ENCODE measurements around the gene NEFH. TPM values are rescaled to one million over a fixed set of nuclear protein-coding genes. Genes with fewer than 3 reads are reported as not detected.
"Not testable (repeated sequence)": the region's sequence is repeated elsewhere in the genome, so short reads cannot be mapped to it uniquely, and the experiment has no call there.

NEFH gene
- total RNA-seq, 8 experiments from 2014 or later, result 6.0 to 18.7 (median 11.2) TPM

DNA sequence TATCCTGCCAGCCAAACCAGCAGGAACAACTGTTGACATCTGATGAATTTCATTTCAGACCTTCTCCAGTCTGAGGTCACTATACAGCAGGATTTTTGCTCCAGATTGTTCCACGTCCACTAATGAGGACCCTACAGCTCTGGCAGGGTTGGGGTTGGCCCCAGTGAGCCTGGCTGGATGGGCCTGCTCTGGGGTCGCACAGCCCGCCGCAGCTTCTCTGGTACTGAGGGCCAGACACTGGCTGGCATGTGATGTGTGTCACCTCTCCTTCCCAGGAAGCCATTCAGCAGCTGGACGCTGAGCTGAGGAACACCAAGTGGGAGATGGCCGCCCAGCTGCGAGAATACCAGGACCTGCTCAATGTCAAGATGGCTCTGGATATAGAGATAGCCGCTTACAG, 5.4 kb downstream of the NEFH start:
- in situ Hi-C loops (cut with MboI; ENCODE audit: low pct_unique_long_range_greater_than_20kb in 2 of 9, low sequenced_read_pairs in 9 of 9, unreplicated experiment in 9 of 9), result no loop called here
- Histone ChIP-seq H3K4me3 (no peak overlapping the region), H3K4me1 (replicated peaks in 1 of 2) (peaks cover 7 to 10% of the 10 kb centered on the region in 2 donors), H3K27ac (no peak overlapping the region)
- ATAC-seq (replicated peaks in 6 of 8), result no peak
- 60 to 100% (median 80%) methylated on average over 1 to 7 of the region's 8 CpGs; no CpG with 5 or more reads in 4 of the 10 experiments for WGBS, 10 experiments

DNA sequence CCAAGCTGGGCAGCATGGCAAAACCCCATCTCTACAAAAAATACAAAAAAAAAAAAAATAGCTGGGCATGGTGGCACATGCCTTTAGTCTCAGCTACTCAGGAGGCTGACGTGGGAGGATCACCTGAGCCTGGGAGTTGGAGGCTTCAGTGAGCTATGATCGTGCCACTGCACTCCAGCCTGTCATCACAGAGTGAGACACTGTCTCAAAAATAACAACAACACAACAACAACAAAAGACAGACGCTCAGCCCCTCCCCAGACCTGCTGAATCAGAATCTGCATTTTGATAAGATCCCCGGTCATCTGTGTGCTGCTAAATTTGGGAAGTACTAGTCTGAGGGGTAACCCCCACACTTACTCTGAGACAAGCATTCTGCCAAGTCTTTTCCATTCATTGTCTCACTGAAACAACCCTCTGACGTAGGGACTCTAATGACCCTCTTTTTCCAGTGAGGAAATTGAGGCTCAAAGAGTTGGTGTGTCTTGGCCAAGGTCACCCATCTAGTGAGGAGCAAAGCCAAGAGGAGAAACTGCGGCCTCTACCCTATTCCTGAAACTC, 7.5 kb downstream of the NEFH start:
- H3K4me3 ChIP-seq, result no peak overlapping the region
- no peak for ATAC-seq (replicated peaks in 6 of 8)
- H3K27ac ChIP-seq, result no peak overlapping the region
- no peaks in the 10 kb centered on the region for H3K4me1 ChIP-seq (replicated peaks in 1 of 2)
- WGBS, 10 experiments, result 47 to 100% (median 94%) methylated on average over 1 to 3 of the region's 6 CpGs; no CpG with 5 or more reads in 3 of the 10 experiments
- in situ Hi-C loops (cut with MboI; ENCODE audit: low pct_unique_long_range_greater_than_20kb in 2 of 9, low sequenced_read_pairs in 9 of 9, unreplicated experiment in 9 of 9), result no loop called here

DNA sequence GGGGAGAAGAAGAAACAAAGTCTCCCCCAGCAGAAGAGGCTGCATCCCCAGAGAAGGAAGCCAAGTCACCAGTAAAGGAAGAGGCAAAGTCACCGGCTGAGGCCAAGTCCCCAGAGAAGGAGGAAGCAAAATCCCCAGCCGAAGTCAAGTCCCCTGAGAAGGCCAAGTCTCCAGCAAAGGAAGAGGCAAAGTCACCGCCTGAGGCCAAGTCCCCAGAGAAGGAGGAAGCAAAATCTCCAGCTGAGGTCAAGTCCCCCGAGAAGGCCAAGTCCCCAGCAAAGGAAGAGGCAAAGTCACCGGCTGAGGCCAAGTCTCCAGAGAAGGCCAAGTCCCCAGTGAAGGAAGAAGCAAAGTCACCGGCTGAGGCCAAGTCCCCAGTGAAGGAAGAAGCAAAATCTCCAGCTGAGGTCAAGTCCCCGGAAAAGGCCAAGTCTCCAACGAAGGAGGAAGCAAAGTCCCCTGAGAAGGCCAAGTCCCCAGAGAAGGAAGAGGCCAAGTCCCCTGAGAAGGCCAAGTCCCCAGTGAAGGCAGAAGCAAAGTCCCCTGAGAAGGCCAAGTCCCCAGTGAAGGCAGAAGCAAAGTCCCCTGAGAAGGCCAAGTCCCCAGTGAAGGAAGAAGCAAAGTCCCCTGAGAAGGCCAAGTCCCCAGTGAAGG, 9.2 kb downstream of the NEFH start:
- 40 to 100% (median 86%) methylated on average over 1 to 5 of the region's 8 CpGs; no CpG with 5 or more reads in 1 of the 10 experiments for WGBS, 10 experiments
- H3K4me1 ChIP-seq (replicated peaks in 1 of 2); H3K27ac ChIP-seq; H3K4me3 ChIP-seq; ATAC-seq (replicated peaks in 6 of 8); in situ Hi-C loops (cut with MboI; ENCODE audit: low pct_unique_long_range_greater_than_20kb in 2 of 9, low sequenced_read_pairs in 9 of 9, unreplicated experiment in 9 of 9): not testable (repeated sequence)

DNA sequence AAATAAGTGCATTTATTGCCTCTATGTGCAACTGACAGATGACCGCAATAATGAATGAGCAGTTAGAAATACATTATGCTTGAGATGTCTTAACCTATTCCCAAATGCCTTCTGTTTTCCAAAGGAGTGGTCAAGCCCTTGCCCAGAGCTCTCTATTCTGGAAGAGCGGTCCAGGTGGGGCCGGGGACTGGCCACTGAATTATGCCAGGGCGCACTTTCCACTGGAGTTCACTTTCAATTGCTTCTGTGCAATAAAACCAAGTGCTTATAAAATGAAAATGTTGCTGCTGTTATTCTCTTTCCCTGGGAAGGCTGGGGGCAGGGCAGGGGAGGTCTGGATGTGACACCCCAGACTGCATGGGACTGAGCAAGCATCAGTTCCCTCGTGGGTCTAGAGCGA, 11.0 kb downstream of the NEFH start:
- Histone ChIP-seq H3K27ac (no peak overlapping the region), H3K4me3 (no peak overlapping the region), H3K4me1 (replicated peaks in 1 of 2) (no peaks in the 10 kb centered on the region)
- in situ Hi-C loops (cut with MboI; ENCODE audit: low pct_unique_long_range_greater_than_20kb in 2 of 9, low sequenced_read_pairs in 9 of 9, unreplicated experiment in 9 of 9), result no loop called here
- WGBS, 10 experiments, result 100% methylated on average over 1 to 3 of the region's 6 CpGs; no CpG with 5 or more reads in 4 of the 10 experiments
- ATAC-seq (replicated peaks in 6 of 8), result peak in 1 of 8 experiments; percentile 67

DNA sequence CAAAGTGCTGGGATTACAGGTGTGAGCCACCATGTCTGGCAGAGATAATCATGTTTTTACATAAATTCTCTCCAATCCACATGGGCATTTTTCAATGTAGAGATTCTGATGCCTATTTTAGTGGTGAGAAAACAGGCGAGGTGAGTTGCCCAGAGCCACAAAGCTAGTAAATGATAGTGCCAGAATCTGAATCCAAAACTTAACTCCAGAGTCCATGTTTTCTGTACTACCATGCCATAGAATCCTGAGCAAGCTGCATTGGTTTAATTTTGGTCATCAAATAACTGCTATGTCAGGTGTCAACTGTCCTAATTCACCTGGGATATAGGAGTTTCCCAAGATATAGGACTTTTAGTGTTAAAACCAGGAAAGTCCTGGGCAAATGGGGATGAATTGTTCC, 13.6 kb downstream of the NEFH start:
- in situ Hi-C loops (cut with MboI; ENCODE audit: low pct_unique_long_range_greater_than_20kb in 2 of 9, low sequenced_read_pairs in 9 of 9, unreplicated experiment in 9 of 9), result no loop called here
- WGBS, 10 experiments, result 20 to 100% (median 83%) methylated on average over 1 of the region's 1 CpG; no CpG with 5 or more reads in 4 of the 10 experiments
- Histone ChIP-seq H3K4me1 (replicated peaks in 1 of 2) (no peaks in the 10 kb centered on the region), H3K4me3 (no peak overlapping the region), H3K27ac (no peak overlapping the region)
- ATAC-seq (replicated peaks in 6 of 8), result no peak

DNA sequence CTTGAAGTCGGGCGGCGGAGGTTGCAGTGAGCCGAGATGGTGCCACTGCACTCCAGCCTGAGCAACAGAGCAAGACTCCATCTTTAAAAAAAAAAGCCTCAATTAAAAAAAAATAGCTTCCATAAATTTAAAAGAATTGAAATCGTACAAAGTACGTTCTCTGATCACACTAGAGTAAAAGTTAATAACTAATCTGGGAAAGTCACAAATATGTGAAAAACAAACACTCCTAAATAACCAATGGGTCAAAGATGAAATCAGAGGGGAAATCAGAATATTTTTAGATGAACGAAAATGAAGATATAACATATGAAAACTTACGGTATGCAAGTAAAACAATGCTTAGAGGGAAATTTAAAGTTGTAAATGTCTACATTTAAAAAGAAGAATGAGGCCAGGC, 19.8 kb downstream of the NEFH start:
- WGBS, 10 experiments, result 90 to 98% (median 94%) methylated on average over 4 to 8 of the region's 8 CpGs
- Histone ChIP-seq H3K4me3 (no peak overlapping the region), H3K4me1 (replicated peaks in 1 of 2) (no peaks in the 10 kb centered on the region), H3K27ac (no peak overlapping the region)
- in situ Hi-C loops (cut with MboI; ENCODE audit: low pct_unique_long_range_greater_than_20kb in 2 of 9, low sequenced_read_pairs in 9 of 9, unreplicated experiment in 9 of 9), result no loop called here
- ATAC-seq (replicated peaks in 6 of 8), result no peak

DNA sequence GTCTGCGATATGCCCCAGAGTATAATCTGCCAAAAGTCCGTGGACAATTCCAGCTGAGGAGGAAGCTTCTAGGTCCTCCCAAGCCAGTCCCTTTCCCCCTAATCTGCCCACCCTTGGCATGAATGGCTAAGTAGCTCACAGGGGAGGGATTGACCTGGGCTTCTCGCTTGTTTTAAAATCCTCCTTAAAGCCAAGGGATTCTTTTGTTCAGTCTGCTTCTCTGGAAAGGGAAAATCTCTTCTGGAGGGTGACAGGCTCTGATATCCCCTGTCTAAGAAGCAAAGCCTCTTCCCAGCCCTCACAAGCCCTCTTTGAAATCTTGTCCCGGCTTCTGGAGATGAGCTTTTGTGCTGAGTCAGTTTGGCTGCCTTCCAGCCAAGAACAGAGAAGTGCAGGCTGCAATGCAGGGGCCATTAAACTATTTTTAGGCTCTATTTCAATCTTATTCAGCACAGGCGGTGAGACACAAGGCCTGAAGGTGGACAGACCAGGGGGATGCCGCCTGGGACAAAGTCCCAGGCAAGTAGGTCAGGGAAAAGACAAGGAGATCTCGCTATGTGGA, 23.9 kb downstream of the NEFH start:
- 33 to 80% (median 64%) methylated on average over 1 to 7 of the region's 7 CpGs; no CpG with 5 or more reads in 1 of the 10 experiments for WGBS, 10 experiments
- Histone ChIP-seq H3K27ac (peak overlapping the region in 1 of 2 donors; percentile 30), H3K4me1 (replicated peaks in 1 of 2) (no peaks in the 10 kb centered on the region), H3K4me3 (no peak overlapping the region)
- in situ Hi-C loops (cut with MboI; ENCODE audit: low pct_unique_long_range_greater_than_20kb in 2 of 9, low sequenced_read_pairs in 9 of 9, unreplicated experiment in 9 of 9), result no loop called here
- peak; percentile 49 to 92 (median 72) for ATAC-seq (replicated peaks in 6 of 8)

DNA sequence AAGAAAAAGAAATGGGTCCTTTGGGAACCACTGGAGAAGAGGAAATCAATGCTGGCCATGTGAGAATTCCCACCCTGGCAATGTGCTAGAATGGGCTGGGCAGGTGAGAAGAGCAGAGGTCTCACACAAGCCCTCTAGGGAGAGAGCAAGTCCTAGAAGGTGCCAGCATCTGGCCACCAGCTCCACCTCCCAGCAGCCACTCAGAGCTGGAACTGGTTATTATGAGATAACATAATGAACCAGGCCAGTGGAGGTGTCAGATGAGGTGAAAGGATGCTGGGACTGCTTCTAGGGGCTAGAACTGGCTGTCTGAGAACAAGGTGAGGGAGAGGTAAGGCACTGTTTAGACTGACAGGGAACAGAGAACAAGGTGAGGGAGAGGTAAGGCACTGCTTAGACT, 29.3 kb downstream of the NEFH start:
- in situ Hi-C loops (cut with MboI; ENCODE audit: low pct_unique_long_range_greater_than_20kb in 2 of 9, low sequenced_read_pairs in 9 of 9, unreplicated experiment in 9 of 9), result no loop called here
- ATAC-seq (replicated peaks in 6 of 8), result no peak
- Histone ChIP-seq H3K4me1 (replicated peaks in 1 of 2) (no peaks in the 10 kb centered on the region), H3K4me3 (no peak overlapping the region), H3K27ac (no peak overlapping the region)

DNA sequence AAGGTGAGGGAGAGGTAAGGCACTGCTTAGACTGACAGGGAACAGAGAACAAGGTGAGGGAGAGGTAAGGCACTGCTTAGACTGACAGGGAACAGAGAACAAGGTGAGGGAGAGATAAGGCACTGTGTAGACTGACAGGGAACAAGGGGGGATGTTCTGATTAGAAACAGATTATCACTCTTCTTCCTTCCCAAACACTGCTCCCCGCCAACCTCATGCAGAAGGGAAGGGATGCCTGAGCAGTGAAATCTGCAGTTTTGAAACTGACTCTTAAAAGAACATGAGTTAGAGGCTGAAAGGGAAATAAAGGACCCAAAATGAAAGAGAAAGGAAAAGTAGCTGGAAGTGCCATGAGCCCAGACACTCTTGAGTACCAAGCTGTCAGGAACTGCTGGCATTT, 29.8 kb downstream of the NEFH start:
- ATAC-seq (replicated peaks in 6 of 8), result no peak
- in situ Hi-C loops (cut with MboI; ENCODE audit: low pct_unique_long_range_greater_than_20kb in 2 of 9, low sequenced_read_pairs in 9 of 9, unreplicated experiment in 9 of 9), result no loop called here
- Histone ChIP-seq H3K27ac (no peak overlapping the region), H3K4me1 (replicated peaks in 1 of 2) (no peaks in the 10 kb centered on the region), H3K4me3 (no peak overlapping the region)
- 83 to 100% methylated on average over 1 of the region's 1 CpG; no CpG with 5 or more reads in 8 of the 10 experiments for WGBS, 10 experiments

DNA sequence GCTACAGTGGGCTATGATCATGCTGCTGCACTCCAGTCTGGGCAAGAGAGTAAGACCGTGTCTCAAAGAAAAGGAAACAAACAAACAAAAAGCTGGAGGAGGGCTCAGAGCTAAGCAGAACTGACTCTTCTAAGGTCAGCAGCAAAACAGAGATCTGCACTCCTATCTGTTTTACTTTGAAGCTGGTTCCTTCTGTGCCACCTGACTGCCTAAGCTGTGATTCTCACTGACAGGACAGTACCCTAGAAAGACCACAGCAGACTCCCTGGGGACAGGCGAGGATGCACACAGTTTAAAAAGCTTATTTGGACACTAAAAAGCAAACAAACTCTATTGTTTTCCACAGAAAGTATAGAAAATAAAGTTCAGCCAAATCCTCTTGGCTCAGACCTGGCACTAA, 30.5 kb downstream of the NEFH start:
- in situ Hi-C loops (cut with MboI; ENCODE audit: low pct_unique_long_range_greater_than_20kb in 2 of 9, low sequenced_read_pairs in 9 of 9, unreplicated experiment in 9 of 9), result no loop called here
- Histone ChIP-seq H3K4me1 (replicated peaks in 1 of 2) (no peaks in the 10 kb centered on the region), H3K4me3 (no peak overlapping the region), H3K27ac (no peak overlapping the region)
- 86 to 100% (median 91%) methylated on average over 1 to 2 of the region's 2 CpGs; no CpG with 5 or more reads in 4 of the 10 experiments for WGBS, 10 experiments
- ATAC-seq (replicated peaks in 6 of 8), result no peak

DNA sequence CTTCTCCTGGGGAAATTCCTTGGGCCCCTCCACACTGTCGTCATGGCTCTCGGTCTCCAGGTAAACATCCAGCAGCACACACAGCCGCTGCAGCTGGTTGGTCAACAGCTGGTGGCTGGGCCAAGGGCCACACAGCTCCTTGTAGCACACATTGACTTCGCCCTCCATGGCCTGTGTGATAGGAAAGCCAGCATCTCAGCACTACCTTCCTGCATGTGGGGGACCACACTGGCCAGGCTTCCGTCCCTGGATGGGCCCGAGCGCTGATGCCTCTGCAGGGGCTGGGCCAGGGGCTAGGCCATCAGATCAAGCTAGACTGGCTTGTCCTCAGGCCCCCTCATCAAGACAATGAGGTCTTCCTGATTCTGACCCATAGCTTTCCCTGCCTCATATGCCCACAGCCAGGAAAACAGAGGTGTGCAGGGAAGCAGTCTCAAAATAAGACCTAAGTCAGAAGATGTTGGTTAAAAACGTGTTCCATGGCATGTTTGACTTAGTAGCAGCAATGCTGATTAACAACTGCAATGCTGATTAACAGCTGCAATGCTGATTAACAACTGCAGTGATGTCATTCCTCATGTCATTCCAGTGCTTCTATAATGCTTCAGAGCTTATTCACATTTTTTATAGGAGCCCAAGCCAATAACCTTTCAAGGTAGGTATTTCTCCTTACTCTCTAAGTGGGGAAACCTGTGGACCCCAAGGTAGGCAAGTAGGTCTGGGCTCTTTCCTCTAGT, 31.3 kb downstream of the NEFH start:
- in situ Hi-C loops (cut with MboI; ENCODE audit: low pct_unique_long_range_greater_than_20kb in 2 of 9, low sequenced_read_pairs in 9 of 9, unreplicated experiment in 9 of 9), result no loop called here
- Histone ChIP-seq H3K27ac (no peak overlapping the region), H3K4me3 (no peak overlapping the region), H3K4me1 (replicated peaks in 1 of 2) (no peaks in the 10 kb centered on the region)
- ATAC-seq (replicated peaks in 6 of 8), result peak in 2 of 8 experiments; percentile 53 to 63
- WGBS, 10 experiments, result 0 to 100% (median 50%) methylated on average over 1 to 3 of the region's 8 CpGs; no CpG with 5 or more reads in 3 of the 10 experiments

DNA sequence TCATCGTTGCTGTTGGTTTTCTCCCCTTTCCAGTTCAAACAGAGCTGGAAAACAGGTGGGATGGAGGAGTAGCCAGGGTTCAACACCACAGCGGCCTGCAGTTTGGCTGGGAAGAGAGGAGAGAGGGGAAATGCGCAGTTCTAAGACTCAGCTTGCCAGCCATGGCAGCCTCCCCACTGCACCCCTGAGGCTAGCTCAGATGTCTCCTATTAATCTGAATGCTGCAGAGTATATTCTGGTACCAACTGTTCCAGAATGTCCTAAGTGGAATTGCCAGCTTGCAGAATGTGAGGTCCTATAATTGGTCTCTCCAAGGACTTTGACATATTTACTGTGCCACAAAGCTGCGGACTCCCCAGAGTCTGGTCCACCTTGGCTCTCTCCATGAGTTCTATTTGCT, 32.0 kb downstream of the NEFH start:
- no peak for ATAC-seq (replicated peaks in 6 of 8)

DNA sequence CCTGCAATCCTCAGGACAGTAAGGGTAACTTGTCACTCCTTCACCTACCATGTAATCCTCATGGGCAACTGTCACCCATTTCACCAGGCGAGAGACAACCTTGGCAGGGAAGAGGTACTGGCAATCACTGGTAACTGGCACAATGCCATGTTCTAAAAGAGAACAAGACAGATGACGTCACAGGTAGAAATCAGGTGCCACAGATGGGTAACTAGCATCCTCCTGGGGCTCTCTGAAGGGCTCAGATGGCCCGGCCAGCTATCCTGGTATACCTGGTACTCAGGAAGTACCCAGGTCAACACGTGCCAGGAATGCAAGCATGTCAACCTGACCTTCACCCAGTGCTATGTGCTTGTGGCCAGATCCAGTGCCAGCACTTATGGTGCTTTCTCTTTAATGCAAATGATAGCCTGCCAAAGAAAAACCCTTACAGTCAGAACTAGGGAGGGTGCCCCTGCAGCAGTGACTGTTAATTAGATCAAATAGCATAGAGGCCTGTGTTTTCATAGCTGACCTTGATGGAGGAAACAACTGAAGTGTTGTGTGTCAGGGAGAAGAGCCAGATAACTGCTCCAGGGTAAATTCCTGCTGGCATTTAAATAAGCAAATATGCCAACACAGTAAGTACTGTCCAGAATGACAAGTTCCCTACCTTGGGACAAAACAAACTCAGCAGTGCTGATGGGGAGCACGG, 37.3 kb downstream of the NEFH start:
- Histone ChIP-seq H3K27ac (no peak overlapping the region), H3K4me3 (no peak overlapping the region), H3K4me1 (replicated peaks in 1 of 2) (no peaks in the 10 kb centered on the region)
- in situ Hi-C loops (cut with MboI; ENCODE audit: low pct_unique_long_range_greater_than_20kb in 2 of 9, low sequenced_read_pairs in 9 of 9, unreplicated experiment in 9 of 9), result no loop called here
- 60 to 100% (median 77%) methylated on average over 1 to 3 of the region's 5 CpGs; no CpG with 5 or more reads in 4 of the 10 experiments for WGBS, 10 experiments
- ATAC-seq (replicated peaks in 6 of 8), result peak in 3 of 8 experiments; percentile 11 to 80 (median 26)

More for the DNA sequence above, 32.0 kb downstream of the NEFH start:
- no peak overlapping the region for H3K4me3 ChIP-seq
- H3K27ac ChIP-seq, result no peak overlapping the region
- WGBS, 10 experiments, result 66 to 100% (median 98%) methylated on average over 1 to 4 of the region's 4 CpGs; no CpG with 5 or more reads in 2 of the 10 experiments
- no peaks in the 10 kb centered on the region for H3K4me1 ChIP-seq (replicated peaks in 1 of 2)
- in situ Hi-C loops (cut with MboI; ENCODE audit: low pct_unique_long_range_greater_than_20kb in 2 of 9, low sequenced_read_pairs in 9 of 9, unreplicated experiment in 9 of 9), result no loop called here
